Astrocyte (in vitro differentiated cells and primary cell): ENCODE measurements around the gene FGF19. TPM values are rescaled to one million over a fixed set of nuclear protein-coding genes. Genes with fewer than 3 reads are reported as not detected.

Experiments
- DNase-seq: peaks from one replicate; pipeline ENCODE4 v3.0.0-alpha.2; 2010; ENCODE audit warnings: low read depth
- FAIRE-seq: peaks from 2 replicates; lab custom pipeline; 2011; peaks lifted over from hg19 to GRCh38; lab: Jason Lieb, UNC
- H2AFZ ChIP-seq: 2 replicates; pipeline ENCODE4 v1.6.0; 2012; ENCODE audit warnings: low read depth, low read length, inconsistent platforms
- H3K27ac ChIP-seq: 2 replicates; pipeline ENCODE4 v1.5.1; 2011; ENCODE audit warnings: low read depth, low read length, inconsistent platforms
- H3K27me3 ChIP-seq: 2 replicates; pipeline ENCODE4 v1.6.0; 2011; ENCODE audit warnings: low read length, inconsistent platforms; ENCODE audit not compliant: insufficient read depth
- H3K36me3 ChIP-seq: 2 replicates; pipeline ENCODE4 v1.5.1; 2011; ENCODE audit warnings: low read length, inconsistent platforms; ENCODE audit not compliant: insufficient read depth
- H3K4me1 ChIP-seq: 2 replicates; pipeline ENCODE4 v1.5.1; 2011; ENCODE audit warnings: low read length, inconsistent platforms; ENCODE audit not compliant: insufficient read depth
- H3K4me2 ChIP-seq: 2 replicates; pipeline ENCODE4 v1.6.0; 2012; ENCODE audit warnings: low read length, inconsistent platforms
- H3K4me3 ChIP-seq: 2 replicates; pipeline ENCODE4 v1.5.1; 2011; ENCODE audit warnings: low read depth, mild to moderate bottlenecking, low read length, inconsistent platforms; ENCODE audit not compliant: insufficient read depth
- H3K79me2 ChIP-seq: 2 replicates; pipeline ENCODE4 v1.6.0; 2012; ENCODE audit warnings: mild to moderate bottlenecking, low read length, inconsistent platforms; ENCODE audit not compliant: insufficient read depth
- H3K9ac ChIP-seq: 2 replicates; pipeline ENCODE4 v1.6.0; 2012; ENCODE audit warnings: mild to moderate bottlenecking, low read length, inconsistent platforms
- H3K9me3 ChIP-seq: 2 replicates; pipeline ENCODE4 v1.5.1; 2012; ENCODE audit warnings: low read depth, mild to moderate bottlenecking, low read length, inconsistent platforms; ENCODE audit not compliant: insufficient read depth
- H4K20me1 ChIP-seq: 2 replicates; pipeline ENCODE4 v1.6.0; 2012; ENCODE audit warnings: low read length, inconsistent platforms; ENCODE audit not compliant: insufficient read depth
- H3K27ac Mint-ChIP-seq: one replicate; pipeline ENCODE4 v1.8.0; 2021; ENCODE audit warnings: mild to moderate bottlenecking, mixed read lengths; ENCODE audit not compliant: unreplicated experiment
- H3K27me3 Mint-ChIP-seq: one replicate; pipeline ENCODE4 v1.8.0; 2021; ENCODE audit warnings: low read depth, mixed read lengths; ENCODE audit not compliant: unreplicated experiment
- H3K36me3 Mint-ChIP-seq: one replicate; pipeline ENCODE4 v1.8.0; 2021; ENCODE audit warnings: low read depth, mixed read lengths; ENCODE audit not compliant: unreplicated experiment
- H3K4me1 Mint-ChIP-seq: one replicate; pipeline ENCODE4 v1.8.0; 2021; ENCODE audit warnings: low read depth, mixed read lengths; ENCODE audit not compliant: unreplicated experiment
- H3K4me3 Mint-ChIP-seq: one replicate; pipeline ENCODE4 v1.8.0; 2021; ENCODE audit warnings: mild to moderate bottlenecking, moderate library complexity, mixed read lengths; ENCODE audit not compliant: unreplicated experiment
- H3K9me3 Mint-ChIP-seq: one replicate; pipeline ENCODE4 v1.8.0; 2021; ENCODE audit warnings: mild to moderate bottlenecking, mixed read lengths; ENCODE audit not compliant: unreplicated experiment
- CTCF ChIP-seq: IDR thresholded peaks from 2 replicates; pipeline ENCODE4 v1.5.1; 2011; ENCODE audit warnings: low read depth, mild to moderate bottlenecking, inconsistent platforms, low read length, moderate library complexity; ENCODE audit not compliant: insufficient read depth
- EZH2 ChIP-seq: IDR thresholded peaks from 2 replicates; pipeline ENCODE4 v1.6.1; 2012; ENCODE audit warnings: mild to moderate bottlenecking, low read length, inconsistent platforms; ENCODE audit not compliant: insufficient read depth
- total RNA-seq: library from RNA; stranded (reverse); gene quantifications from 2 replicates; pipeline ENCODE4 v1.2.1, GENCODE V29; 2021

FGF19 gene
- total RNA-seq, 1 donor from 2014 or later = not detected

GRCh38 chr11:69730500-69730899 lies 26.7 kb upstream of the FGF19 start:
- no peak for FAIRE-seq
- Histone ChIP-seq H3K79me2 (no peaks in the 10 kb centered on the region), H3K36me3 (no peaks in the 10 kb centered on the region), H4K20me1 (no peaks in the 10 kb centered on the region), H3K4me1 (no peaks in the 10 kb centered on the region), H3K27me3 (no peaks in the 10 kb centered on the region), H3K4me3 (no peak overlapping the region), H3K4me2 (no peak overlapping the region), H3K9ac (no peak overlapping the region), H3K9me3 (peaks cover 9% of the 10 kb centered on the region), H2AFZ (no peak overlapping the region), H3K27ac (no peak overlapping the region)
- H3K4me3 Mint-ChIP-seq = no peak overlapping the region
- no peak overlapping the region for H3K27ac Mint-ChIP-seq
- H3K4me1 Mint-ChIP-seq = peaks cover 15% of the 10 kb centered on the region
- H3K36me3 Mint-ChIP-seq = no peaks in the 10 kb centered on the region
- DNase-seq = no peak
- peaks cover 29% of the 10 kb centered on the region for H3K27me3 Mint-ChIP-seq
- peaks cover 9% of the 10 kb centered on the region for H3K9me3 Mint-ChIP-seq
- TF ChIP-seq EZH2 (no peak), CTCF (no peak)

DNA sequence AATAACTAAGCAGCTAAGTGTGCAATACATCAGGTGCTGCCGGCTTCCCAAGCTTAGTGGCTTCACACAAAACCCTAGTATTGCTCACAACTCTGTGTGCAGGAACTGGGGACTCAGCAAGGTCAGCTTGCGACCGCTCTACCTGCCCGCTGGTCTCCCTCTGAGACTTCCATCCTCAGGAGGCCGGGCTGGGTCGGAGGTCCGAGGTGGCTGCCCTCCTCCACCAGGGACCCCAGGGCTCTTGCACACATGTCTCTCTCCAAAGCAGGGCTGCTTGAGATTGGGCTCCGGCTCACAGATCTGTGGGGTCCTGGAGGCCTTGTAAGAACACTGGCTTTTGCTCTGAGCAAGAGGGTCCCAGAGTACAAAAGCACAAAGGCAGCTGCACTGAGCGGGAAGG lies 25.4 kb upstream of the FGF19 start:
- Histone ChIP-seq H3K4me1 (no peaks in the 10 kb centered on the region), H3K9me3 (peaks cover 3% of the 10 kb centered on the region), H4K20me1 (no peaks in the 10 kb centered on the region), H3K9ac (no peak overlapping the region), H3K4me2 (no peak overlapping the region), H3K27me3 (peaks cover 4% of the 10 kb centered on the region), H2AFZ (no peak overlapping the region), H3K36me3 (no peaks in the 10 kb centered on the region), H3K79me2 (no peaks in the 10 kb centered on the region), H3K27ac (no peak overlapping the region), H3K4me3 (no peak overlapping the region)
- peaks cover 5% of the 10 kb centered on the region for H3K9me3 Mint-ChIP-seq
- TF ChIP-seq CTCF = no peak
- TF ChIP-seq EZH2 = no peak
- no peak overlapping the region for H3K27ac Mint-ChIP-seq
- H3K36me3 Mint-ChIP-seq = no peaks in the 10 kb centered on the region
- no peak overlapping the region for H3K4me3 Mint-ChIP-seq
- peaks cover 17% of the 10 kb centered on the region for H3K4me1 Mint-ChIP-seq
- H3K27me3 Mint-ChIP-seq = peaks cover 29% of the 10 kb centered on the region
- FAIRE-seq (no peak), DNase-seq (no peak)

GRCh38 chr11:69727266-69727665 lies 23.4 kb upstream of the FGF19 start:
- H3K4me1 ChIP-seq = no peaks in the 10 kb centered on the region
- DNase-seq (no peak), FAIRE-seq (no peak)
- H2AFZ ChIP-seq = no peak overlapping the region
- H3K4me3 ChIP-seq = no peak overlapping the region
- peaks cover 8% of the 10 kb centered on the region for H3K27me3 ChIP-seq
- Mint-ChIP-seq H3K27me3 (peaks cover 46% of the 10 kb centered on the region), H3K4me1 (peaks cover 7% of the 10 kb centered on the region), H3K36me3 (no peaks in the 10 kb centered on the region), H3K9me3 (peaks cover 2% of the 10 kb centered on the region), H3K27ac (no peak overlapping the region), H3K4me3 (no peak overlapping the region)
- no peak overlapping the region for H3K4me2 ChIP-seq
- TF ChIP-seq EZH2 (no peak), CTCF (no peak)
- no peak overlapping the region for H3K9ac ChIP-seq
- H3K36me3 ChIP-seq = no peaks in the 10 kb centered on the region
- H3K79me2 ChIP-seq = no peaks in the 10 kb centered on the region
- H4K20me1 ChIP-seq = no peaks in the 10 kb centered on the region
- no peak overlapping the region for H3K27ac ChIP-seq
- H3K9me3 ChIP-seq = no peaks in the 10 kb centered on the region
